Measurements from ENCODE around the gene TBC1D22A. TPM values are rescaled to one million over a fixed set of nuclear protein-coding genes. Genes with fewer than 3 reads are reported as not detected.

The TBC1D22A gene
- total and polyA plus RNA-seq, 9 of the 15 experiments (the other 6 are each of a cell fraction or from before 2014, with no cell fraction given), result 0.20 to 11.5 (median 5.2) TPM

DNA sequence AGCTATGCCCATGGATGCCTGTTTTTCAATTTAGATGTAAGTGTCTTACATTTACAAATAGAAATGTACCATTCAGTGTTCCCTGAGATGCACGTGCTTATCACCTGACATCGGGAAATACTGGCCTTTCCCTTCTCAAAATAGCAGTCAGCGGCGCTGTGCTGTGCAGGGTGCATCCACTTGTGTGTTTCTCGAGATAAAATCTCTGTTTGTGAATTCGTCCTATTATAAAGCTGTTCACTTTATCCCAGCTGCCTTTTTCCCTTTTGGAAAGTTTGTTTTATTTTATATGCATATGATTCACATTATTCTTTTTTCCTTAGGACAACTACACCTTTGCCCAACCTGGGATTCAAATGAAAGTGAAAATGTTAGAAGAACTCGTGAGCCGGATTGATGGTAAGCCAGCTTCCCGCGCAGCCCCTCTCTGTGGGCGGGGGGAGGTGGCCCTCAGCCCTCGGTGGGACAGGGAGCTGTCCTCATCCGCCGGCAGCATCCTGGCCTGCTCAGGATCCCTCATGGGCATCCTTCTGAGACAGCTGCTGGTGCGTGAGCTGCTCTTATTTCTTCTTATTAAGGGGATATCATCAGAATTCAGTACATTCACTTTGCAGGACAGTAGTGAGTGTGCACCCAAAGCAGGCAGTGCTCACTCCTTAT, 235.0 kb downstream of the TBC1D22A start:
- no peak overlapping the region for H3K4me3 ChIP-seq
- no peak overlapping the region for H3K9ac ChIP-seq (ENCODE audit: insufficient read depth in 1 of 2, low read depth in 2 of 2, low read length in 2 of 2)
- H4K20me1 ChIP-seq (replicated peaks; ENCODE audit: control insufficient read depth, insufficient read depth, low read length), result no peaks in the 10 kb centered on the region
- no peak for DNase-seq (ENCODE audit: extremely low read depth in 1 of 4, low spot score in 3 of 4)
- POLR2A ChIA-PET, result interaction anchor here (0.7 to 1.2 kb wide), 2 partner anchors 15 to 42 kb away, joined by 3 to 4 read pairs; no protein-coding TSS in a partner anchor
- intact Hi-C loops (cut with micrococcal nuclease) (no loop called here), in situ Hi-C loops (cut with MboI) (no loop called here)
- no peak for FAIRE-seq
- CTCF ChIA-PET (ENCODE audit: low intra/inter-chr PET ratio), result interaction anchor here (1.2 kb wide), 1 partner anchor 199 kb away, joined by 4 read pairs; no protein-coding TSS in a partner anchor
- no peaks in the 10 kb centered on the region for H3K79me2 ChIP-seq (ENCODE audit: control insufficient read depth, insufficient read depth, low read length)
- no peaks in the 10 kb centered on the region for H3K9me1 ChIP-seq (ENCODE audit: control insufficient read depth, insufficient read depth, low read length)
- H3K27me3 ChIP-seq (ENCODE audit: control insufficient read depth in 2 of 2, insufficient read depth in 2 of 2, low read length in 2 of 2), result no peaks in the 10 kb centered on the region
- peaks cover 0 to 5% of the 10 kb centered on the region in 2 experiments; a peak in 2 of 5 replicates for H3K4me1 ChIP-seq (replicated peaks in 1 of 2; ENCODE audit: control insufficient read depth in 2 of 2, insufficient read depth in 2 of 2, low read length in 2 of 2)
- WGBS (ENCODE audit: insufficient coverage, low coverage, missing lambda C conversion rate), result 58% methylated on average over 9 of the region's 15 CpGs
- H3K27ac ChIP-seq (ENCODE audit: extremely low read depth, low read depth, low read length), result no peak overlapping the region
- no peak overlapping the region for H2AFZ ChIP-seq (ENCODE audit: low read depth, low read length)
- no peaks in the 10 kb centered on the region for H3K36me3 ChIP-seq (ENCODE audit: control insufficient read depth, insufficient read depth, low read length)
- no peak overlapping the region for H3K4me2 ChIP-seq (ENCODE audit: insufficient read depth, low read length)
- ATAC-seq, result no peak
- H3K9me3 ChIP-seq (replicated peaks; ENCODE audit: control insufficient read depth, insufficient read depth, low read depth, low read length), result no peaks in the 10 kb centered on the region
- BruUV-seq (replicated peaks), result no TSS peak
- TF ChIP-seq ZBTB34 (CRISPR knock-in tag; IDR thresholded peaks at IDR 0.05) (no peak), SMARCB1 (IDR thresholded peaks at IDR 0.05; ENCODE audit: insufficient read length, low read depth) (no peak), EP300 (IDR thresholded peaks at IDR 0.05; ENCODE audit: low read length) (no peak), ELF2 (CRISPR knock-in tag; IDR thresholded peaks at IDR 0.05) (no peak), ZKSCAN8 (CRISPR knock-in tag; IDR thresholded peaks at IDR 0.05) (no peak), SRSF3 (IDR thresholded peaks at IDR 0.05; ENCODE audit: insufficient read depth, low read length) (no peak), ZNF436 (CRISPR knock-in tag; IDR thresholded peaks at IDR 0.05) (no peak), RREB1 (CRISPR knock-in tag; IDR thresholded peaks at IDR 0.05) (no peak)
- TF ChIP-seq, protein P1, sequence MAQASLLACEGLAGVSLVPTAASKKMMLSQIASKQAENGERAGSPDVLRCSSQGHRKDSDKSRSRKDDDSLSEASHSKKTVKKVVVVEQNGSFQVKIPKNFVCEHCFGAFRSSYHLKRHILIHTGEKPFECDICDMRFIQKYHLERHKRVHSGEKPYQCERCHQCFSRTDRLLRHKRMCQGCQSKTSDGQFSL (CRISPR knock-in tag; IDR thresholded peaks at IDR 0.05), result no peak
- TF ChIP-seq, protein P1 (tag; IDR thresholded peaks at IDR 0.05), result no peak
- TF ChIP-seq, protein P2, sequence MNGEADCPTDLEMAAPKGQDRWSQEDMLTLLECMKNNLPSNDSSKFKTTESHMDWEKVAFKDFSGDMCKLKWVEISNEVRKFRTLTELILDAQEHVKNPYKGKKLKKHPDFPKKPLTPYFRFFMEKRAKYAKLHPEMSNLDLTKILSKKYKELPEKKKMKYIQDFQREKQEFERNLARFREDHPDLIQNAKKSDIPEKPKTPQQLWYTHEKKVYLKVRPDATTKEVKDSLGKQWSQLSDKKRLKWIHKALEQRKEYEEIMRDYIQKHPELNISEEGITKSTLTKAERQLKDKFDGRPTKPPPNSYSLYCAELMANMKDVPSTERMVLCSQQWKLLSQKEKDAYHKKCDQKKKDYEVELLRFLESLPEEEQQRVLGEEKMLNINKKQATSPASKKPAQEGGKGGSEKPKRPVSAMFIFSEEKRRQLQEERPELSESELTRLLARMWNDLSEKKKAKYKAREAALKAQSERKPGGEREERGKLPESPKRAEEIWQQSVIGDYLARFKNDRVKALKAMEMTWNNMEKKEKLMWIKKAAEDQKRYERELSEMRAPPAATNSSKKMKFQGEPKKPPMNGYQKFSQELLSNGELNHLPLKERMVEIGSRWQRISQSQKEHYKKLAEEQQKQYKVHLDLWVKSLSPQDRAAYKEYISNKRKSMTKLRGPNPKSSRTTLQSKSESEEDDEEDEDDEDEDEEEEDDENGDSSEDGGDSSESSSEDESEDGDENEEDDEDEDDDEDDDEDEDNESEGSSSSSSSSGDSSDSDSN (IDR thresholded peaks at IDR 0.05; ENCODE audit: borderline replicate concordance in 1 of 2, low read depth in 2 of 2, low read length in 2 of 2), result no peak

Data from K562 (cell line).